Suprapubic skin (tissue), 4 donors: ENCODE measurements around the gene DCDC2C.

Experiments used
- POLR2A ChIP-seq, 2 donors: fragments of 450-650 bp; IDR thresholded peaks; one replicate each; pipeline ENCODE4 v1.6.1; 2017; ENCODE audit warnings: antibody characterized with exemption in 2 of 2, mild to moderate bottlenecking in 2 of 2, moderate library complexity in 2 of 2
- POLR2AphosphoS5 ChIP-seq, 3 donors: sonication (generic); formaldehyde crosslinking; IDR thresholded peaks; one replicate each; pipeline ENCODE4 v1.6.1; 2017; ENCODE audit warnings: antibody characterized with exemption in 3 of 3
- TF ChIP-seq, protein P1 (sequence below), 2 donors: fragments of 200-600 bp in 1 of 2; fragments of 450-650 bp in 1 of 2; sonication (generic) in 1 of 2; IDR thresholded peaks; one replicate each; pipeline ENCODE4 v1.5.1; 2016 to 2019; ENCODE audit warnings: antibody characterized with exemption in 2 of 2, mild to moderate bottlenecking in 1 of 2, moderate library complexity in 1 of 2

DNA sequence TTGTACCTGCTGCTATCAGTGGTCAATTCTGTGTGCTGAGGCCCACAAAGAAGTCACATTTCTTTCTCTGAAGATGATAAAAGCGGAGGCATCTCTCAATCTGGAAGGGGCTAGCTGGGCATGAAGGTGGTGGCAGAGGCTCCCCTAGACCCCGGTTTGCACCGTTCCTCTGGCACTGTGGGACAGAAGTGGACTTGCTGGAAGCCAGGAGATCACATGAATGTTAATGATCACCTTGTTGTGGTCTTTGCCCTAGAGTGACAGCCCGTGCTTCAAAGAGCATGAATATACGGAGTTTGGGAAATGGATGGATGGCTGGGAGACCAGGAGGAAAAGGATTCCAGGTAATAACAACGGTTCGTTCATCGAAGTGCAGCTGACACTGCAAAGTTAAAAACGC is 25.2 kb upstream of the DCDC2C start:
- TF ChIP-seq, protein P1, sequence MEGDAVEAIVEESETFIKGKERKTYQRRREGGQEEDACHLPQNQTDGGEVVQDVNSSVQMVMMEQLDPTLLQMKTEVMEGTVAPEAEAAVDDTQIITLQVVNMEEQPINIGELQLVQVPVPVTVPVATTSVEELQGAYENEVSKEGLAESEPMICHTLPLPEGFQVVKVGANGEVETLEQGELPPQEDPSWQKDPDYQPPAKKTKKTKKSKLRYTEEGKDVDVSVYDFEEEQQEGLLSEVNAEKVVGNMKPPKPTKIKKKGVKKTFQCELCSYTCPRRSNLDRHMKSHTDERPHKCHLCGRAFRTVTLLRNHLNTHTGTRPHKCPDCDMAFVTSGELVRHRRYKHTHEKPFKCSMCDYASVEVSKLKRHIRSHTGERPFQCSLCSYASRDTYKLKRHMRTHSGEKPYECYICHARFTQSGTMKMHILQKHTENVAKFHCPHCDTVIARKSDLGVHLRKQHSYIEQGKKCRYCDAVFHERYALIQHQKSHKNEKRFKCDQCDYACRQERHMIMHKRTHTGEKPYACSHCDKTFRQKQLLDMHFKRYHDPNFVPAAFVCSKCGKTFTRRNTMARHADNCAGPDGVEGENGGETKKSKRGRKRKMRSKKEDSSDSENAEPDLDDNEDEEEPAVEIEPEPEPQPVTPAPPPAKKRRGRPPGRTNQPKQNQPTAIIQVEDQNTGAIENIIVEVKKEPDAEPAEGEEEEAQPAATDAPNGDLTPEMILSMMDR (IDR thresholded peaks at IDR 0.05) = no peak
- no peak for TF ChIP-seq POLR2A (IDR thresholded peaks at IDR 0.05)
- TF ChIP-seq POLR2AphosphoS5 (IDR thresholded peaks at IDR 0.05) = no peak
